OCI-M2 (cell line): ENCODE measurements around the gene SLC38A2.
"Not testable (repeated sequence)": the region's sequence is repeated elsewhere in the genome, so short reads cannot be mapped to it uniquely, and the experiment has no call there.

ENCODE experiments used
- DNase-seq: peaks from one replicate; lab custom pipeline; 2025; ENCODE audit not compliant: unreplicated experiment; lab: John Stamatoyannopoulos, UW

The SLC38A2 gene

DNA sequence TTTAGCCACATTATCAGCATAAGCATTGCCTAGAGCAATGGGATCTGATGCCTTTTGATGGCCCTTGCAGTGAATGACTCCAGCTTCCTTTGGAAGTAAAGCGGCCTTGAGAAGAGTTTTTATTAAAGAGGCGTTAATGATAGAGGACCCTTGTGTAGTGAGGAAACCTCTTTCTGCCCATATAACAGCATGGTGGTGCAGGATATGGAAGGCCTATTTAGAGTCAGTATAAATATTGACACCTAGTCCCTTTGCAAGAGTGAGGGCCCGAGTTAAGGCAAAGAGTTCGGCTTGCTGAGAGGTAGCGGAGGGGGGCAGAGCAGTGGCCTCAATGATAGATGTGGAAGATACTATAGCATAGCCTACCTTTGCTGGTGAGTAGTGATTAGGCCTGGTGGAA is 47.5 kb downstream of the SLC38A2 start:
- not testable (repeated sequence) for DNase-seq

DNA sequence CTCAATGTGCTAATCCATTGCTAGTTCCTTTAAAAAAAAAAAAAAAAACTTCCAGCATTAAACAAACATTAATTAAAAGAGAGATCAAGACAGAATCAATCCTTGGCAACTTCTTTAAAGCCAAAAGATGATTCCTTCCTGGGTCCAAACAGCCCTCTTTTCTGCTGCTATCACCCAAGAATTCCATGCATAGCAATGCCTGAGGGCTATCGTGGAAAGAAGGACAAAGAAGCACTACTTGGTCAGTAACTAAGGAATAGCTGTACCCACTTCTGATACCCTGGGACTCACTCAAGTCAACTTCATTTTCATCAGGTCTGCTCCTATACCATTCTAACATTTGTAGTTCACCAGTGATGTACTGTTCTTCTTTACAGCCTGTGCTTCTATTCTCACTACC is 51.8 kb downstream of the SLC38A2 start:
- no peak for DNase-seq

DNA sequence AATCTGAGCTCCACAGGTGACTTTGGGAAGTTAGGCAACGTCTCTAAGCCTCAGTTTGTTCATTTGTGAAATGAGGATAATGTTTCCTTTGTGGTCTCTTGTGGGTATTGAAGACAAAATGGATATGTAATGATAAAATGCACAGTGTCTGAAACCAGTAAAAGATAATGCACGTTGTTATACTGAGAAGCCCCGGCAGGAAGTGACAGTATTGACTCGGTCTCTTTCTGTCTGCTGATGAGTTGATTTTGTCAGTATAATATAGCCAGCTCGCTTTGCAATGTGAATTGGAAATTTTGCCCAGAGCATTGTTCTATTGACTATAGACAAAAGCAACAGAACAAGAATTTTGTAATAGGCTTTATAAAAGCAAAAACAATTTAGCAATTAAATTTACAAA is 54.5 kb downstream of the SLC38A2 start:
- DNase-seq, result no peak
